ENCODE results near the gene AFF1. TPM values are rescaled to one million over a fixed set of nuclear protein-coding genes. Genes with fewer than 3 reads are reported as not detected.

AFF1 gene
- total RNA-seq, 1 donor from 2014 or later: 89.3 TPM

DNA sequence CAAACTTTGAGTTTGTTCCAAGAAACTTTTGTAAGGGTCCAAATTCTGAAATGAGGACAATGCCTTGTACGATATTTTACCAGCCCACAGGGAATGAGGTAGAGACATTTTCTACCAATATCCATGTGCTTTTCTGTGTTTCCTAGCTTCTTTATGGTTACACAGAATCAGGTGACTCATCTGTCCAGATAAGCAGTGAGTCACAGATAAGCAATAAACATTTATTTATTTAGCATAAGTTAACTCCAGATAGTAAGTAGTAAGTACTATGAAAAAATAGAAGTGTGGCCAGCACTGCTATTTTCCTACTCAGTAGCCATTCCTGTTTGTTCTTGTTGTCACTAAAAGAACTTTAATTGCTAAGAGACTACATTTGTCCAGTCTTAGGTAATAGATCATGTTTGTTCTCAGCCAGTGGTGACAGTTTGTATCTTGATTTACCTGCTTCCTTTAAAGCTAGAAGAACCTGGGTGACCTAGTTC, 7.4 kb downstream of the AFF1 start:
- TF ChIP-seq, protein P1, sequence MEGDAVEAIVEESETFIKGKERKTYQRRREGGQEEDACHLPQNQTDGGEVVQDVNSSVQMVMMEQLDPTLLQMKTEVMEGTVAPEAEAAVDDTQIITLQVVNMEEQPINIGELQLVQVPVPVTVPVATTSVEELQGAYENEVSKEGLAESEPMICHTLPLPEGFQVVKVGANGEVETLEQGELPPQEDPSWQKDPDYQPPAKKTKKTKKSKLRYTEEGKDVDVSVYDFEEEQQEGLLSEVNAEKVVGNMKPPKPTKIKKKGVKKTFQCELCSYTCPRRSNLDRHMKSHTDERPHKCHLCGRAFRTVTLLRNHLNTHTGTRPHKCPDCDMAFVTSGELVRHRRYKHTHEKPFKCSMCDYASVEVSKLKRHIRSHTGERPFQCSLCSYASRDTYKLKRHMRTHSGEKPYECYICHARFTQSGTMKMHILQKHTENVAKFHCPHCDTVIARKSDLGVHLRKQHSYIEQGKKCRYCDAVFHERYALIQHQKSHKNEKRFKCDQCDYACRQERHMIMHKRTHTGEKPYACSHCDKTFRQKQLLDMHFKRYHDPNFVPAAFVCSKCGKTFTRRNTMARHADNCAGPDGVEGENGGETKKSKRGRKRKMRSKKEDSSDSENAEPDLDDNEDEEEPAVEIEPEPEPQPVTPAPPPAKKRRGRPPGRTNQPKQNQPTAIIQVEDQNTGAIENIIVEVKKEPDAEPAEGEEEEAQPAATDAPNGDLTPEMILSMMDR (IDR thresholded peaks at IDR 0.05; ENCODE audit: unreplicated experiment): no peak
- H3K4me3 Mint-ChIP-seq (ENCODE audit: low read depth): no peak overlapping the region
- no peaks in the 10 kb centered on the region for H3K9me3 Mint-ChIP-seq (ENCODE audit: low read depth)
- no peak overlapping the region for H3K27ac Mint-ChIP-seq
- no peaks in the 10 kb centered on the region for H3K36me3 Mint-ChIP-seq (ENCODE audit: insufficient read depth)
- no peaks in the 10 kb centered on the region for H3K27me3 Mint-ChIP-seq
- no peak for DNase-seq (ENCODE audit: low spot score, unreplicated experiment)
- H3K4me1 Mint-ChIP-seq (ENCODE audit: low read depth): peaks cover 29% of the 10 kb centered on the region

DNA sequence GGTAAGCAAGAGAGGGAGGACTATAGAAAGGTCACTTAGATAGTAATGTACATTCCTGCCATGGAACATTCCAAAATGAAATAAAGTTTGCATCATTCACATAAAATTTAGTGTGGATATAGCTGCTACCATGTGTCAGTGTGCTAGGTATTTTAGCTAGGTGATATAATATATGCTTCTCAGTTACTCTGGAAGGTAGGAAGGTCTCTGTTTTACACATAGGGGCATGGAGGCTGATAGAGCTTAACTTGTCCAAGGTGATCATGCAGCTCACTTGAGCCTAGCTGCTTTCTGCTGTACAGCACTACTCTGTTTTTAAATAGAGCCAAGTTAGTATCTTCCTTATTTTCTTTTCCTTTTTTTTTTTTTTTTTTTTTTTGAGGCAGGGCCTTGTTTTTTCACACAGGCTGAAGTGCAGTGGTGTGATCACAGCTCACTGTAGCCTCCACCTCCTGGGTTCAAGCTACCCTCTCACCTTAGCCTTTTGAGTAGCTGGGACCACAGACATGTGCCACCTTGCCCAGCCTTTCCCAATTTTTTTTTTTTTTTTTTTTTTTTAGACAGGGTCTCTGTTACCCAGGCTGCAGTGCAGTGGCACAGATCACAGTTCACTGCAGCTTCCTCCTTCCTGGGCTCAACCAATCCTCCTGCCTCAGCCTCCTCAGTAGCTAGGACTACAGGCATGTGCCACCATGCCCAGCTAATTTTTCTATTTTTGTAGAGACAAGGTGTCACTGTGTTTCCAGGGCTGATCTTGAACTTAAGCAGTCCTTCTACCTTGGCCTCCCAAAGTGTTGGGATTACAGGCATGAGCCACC, 10.4 kb downstream of the AFF1 start:
- H3K4me3 Mint-ChIP-seq (ENCODE audit: low read depth): no peak overlapping the region
- no peaks in the 10 kb centered on the region for H3K27me3 Mint-ChIP-seq
- peaks cover 1% of the 10 kb centered on the region for H3K36me3 Mint-ChIP-seq (ENCODE audit: insufficient read depth)
- no peaks in the 10 kb centered on the region for H3K9me3 Mint-ChIP-seq (ENCODE audit: low read depth)
- H3K27ac Mint-ChIP-seq: no peak overlapping the region
- peaks cover 27% of the 10 kb centered on the region for H3K4me1 Mint-ChIP-seq (ENCODE audit: low read depth)
- DNase-seq (ENCODE audit: low spot score, unreplicated experiment): no peak
- TF ChIP-seq, protein P1 (IDR thresholded peaks at IDR 0.05; ENCODE audit: unreplicated experiment): no peak

DNA sequence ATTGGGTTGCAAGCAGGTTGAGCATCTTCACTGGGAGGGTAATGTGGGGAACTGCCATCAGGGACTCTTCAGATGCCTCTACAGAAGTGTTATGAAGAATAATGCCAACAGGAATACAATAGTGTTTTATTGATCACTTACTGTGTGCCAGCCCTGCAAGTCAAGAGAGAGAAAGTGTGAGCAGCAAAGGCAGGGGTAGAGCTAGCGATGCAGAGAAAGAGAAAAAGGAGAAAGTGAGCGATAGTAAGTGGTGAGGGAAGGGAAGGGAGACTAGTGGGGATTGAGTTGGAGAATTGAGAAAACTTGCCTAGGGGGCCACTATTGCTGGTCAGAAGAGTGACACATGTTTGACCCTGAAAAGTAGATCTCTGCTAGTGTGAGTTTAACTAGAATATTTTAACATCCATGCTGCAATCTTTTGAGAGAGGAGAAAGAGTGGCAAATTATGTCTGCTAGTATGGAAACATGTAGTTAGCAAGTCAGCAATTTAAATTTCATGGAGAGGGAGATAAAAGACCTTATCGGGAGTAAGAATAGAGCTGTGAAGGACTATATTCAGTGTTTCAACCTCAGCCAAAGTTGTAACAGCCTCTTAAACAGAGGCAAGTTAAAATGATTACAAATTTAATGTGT, 12.2 kb downstream of the AFF1 start:
- no peak for DNase-seq (ENCODE audit: low spot score, unreplicated experiment)
- no peak overlapping the region for H3K4me3 Mint-ChIP-seq (ENCODE audit: low read depth)

DNA sequence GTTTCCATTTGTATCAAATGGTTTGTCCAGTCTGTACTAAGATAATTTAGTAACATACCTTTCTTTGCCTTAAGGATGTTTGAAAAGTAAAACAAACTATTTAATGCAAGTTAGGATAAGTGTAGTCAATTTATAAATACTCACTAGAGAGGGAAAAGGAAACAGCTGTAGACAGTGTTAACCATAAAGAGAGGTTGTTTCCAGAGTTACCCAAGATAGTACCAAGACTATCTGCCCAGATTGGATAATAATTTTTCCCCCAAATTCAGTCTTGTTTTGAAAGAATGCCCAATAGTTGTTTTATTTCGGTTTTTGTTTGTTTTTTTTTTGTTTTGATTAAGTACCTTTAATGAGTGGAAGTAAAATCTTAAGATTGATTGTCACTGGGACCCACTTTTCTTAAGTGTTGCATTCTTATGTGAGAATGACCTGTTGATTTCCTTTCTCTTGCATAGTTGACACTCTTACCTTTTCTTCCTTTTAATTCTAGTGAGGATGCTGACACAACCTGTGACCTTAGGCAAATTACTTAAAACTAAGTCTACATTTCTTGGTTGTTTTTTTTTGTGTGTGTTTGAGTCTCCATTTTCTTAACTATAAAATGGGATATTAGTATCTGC, 12.8 kb downstream of the AFF1 start:
- H3K36me3 Mint-ChIP-seq (ENCODE audit: insufficient read depth): peaks cover 3% of the 10 kb centered on the region
- no peak overlapping the region for H3K4me3 Mint-ChIP-seq (ENCODE audit: low read depth)
- TF ChIP-seq, protein P1 (IDR thresholded peaks at IDR 0.05; ENCODE audit: unreplicated experiment): no peak
- no peaks in the 10 kb centered on the region for H3K27me3 Mint-ChIP-seq
- peaks cover 29% of the 10 kb centered on the region for H3K4me1 Mint-ChIP-seq (ENCODE audit: low read depth)
- H3K27ac Mint-ChIP-seq: no peak overlapping the region
- DNase-seq (ENCODE audit: low spot score, unreplicated experiment): no peak
- H3K9me3 Mint-ChIP-seq (ENCODE audit: low read depth): no peaks in the 10 kb centered on the region

More for the DNA sequence above, 12.2 kb downstream of the AFF1 start:
- Mint-ChIP-seq H3K27me3 (no peaks in the 10 kb centered on the region), H3K27ac (peak overlapping the region; percentile 51), H3K9me3 (ENCODE audit: low read depth) (no peaks in the 10 kb centered on the region), H3K36me3 (ENCODE audit: insufficient read depth) (peaks cover 3% of the 10 kb centered on the region), H3K4me1 (ENCODE audit: low read depth) (peaks cover 30% of the 10 kb centered on the region)
- TF ChIP-seq, protein P1 (IDR thresholded peaks at IDR 0.05; ENCODE audit: unreplicated experiment): no peak

DNA sequence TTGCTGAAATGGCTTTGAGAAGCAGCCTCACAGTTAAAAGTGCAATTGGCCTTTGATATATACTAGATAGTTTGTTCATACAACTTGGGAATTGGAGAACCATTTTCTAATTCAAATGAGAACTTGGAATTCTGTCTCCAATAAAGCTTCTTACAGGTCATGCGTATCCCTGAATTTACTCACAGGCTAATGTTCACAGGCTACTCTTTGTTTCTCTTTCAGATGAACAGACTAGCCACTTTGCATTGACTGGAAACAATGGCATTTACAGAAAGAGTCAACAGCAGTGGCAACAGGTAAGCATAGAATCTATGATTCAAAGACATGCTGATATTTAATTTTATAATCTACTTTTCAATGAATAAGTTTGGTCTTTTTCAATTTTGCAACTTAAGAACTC, 13.5 kb downstream of the AFF1 start:
- Mint-ChIP-seq H3K4me1 (ENCODE audit: low read depth) (peaks cover 28% of the 10 kb centered on the region), H3K36me3 (ENCODE audit: insufficient read depth) (peaks cover 4% of the 10 kb centered on the region), H3K27ac (no peak overlapping the region), H3K9me3 (ENCODE audit: low read depth) (no peaks in the 10 kb centered on the region), H3K4me3 (ENCODE audit: low read depth) (no peak overlapping the region), H3K27me3 (no peaks in the 10 kb centered on the region)
- TF ChIP-seq, protein P1 (IDR thresholded peaks at IDR 0.05; ENCODE audit: unreplicated experiment): no peak
- no peak for DNase-seq (ENCODE audit: low spot score, unreplicated experiment)

Data from progenitor cell of endocrine pancreas (in vitro differentiated cells).